ENCODE data around the gene ZC3H18. TPM values are rescaled to one million over a fixed set of nuclear protein-coding genes. Genes with fewer than 3 reads are reported as not detected.

ZC3H18 gene
- total RNA-seq, 1 donor from 2014 or later = 44.5 TPM

DNA sequence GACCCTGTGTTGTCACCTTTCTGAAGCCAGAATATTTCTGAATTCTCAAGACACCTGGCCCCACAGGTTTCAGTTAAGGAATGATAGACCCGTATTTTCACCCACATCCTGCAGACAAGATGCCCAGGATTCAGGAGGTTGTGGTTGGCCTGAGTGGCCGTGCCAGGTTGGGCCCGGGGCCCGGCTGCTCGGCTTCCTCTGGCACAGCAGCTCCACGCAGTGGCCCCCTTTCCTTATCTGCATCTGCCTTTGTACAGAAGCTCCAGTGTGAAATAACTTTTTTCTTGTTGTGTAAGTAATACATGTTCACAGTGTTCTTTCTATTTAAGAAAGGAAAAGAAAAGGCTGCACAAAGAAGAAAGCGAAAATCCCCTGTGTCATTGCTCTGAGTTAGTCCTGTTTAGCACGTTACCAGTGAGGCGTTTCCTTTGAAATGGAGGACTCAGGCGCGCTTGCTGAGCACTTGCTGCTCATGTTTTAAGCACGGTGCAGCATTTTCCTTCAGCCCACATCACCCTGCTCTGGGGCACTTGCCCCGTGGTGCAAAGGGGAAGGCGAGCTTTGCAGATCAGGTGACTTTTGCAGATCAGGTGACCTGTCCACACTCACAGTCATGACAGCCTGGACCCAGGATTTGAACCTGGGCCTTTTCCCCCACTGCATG is 12.8 kb downstream of the ZC3H18 start:
- TF ChIP-seq, protein P1, sequence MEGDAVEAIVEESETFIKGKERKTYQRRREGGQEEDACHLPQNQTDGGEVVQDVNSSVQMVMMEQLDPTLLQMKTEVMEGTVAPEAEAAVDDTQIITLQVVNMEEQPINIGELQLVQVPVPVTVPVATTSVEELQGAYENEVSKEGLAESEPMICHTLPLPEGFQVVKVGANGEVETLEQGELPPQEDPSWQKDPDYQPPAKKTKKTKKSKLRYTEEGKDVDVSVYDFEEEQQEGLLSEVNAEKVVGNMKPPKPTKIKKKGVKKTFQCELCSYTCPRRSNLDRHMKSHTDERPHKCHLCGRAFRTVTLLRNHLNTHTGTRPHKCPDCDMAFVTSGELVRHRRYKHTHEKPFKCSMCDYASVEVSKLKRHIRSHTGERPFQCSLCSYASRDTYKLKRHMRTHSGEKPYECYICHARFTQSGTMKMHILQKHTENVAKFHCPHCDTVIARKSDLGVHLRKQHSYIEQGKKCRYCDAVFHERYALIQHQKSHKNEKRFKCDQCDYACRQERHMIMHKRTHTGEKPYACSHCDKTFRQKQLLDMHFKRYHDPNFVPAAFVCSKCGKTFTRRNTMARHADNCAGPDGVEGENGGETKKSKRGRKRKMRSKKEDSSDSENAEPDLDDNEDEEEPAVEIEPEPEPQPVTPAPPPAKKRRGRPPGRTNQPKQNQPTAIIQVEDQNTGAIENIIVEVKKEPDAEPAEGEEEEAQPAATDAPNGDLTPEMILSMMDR (IDR thresholded peaks at IDR 0.05) = no peak
- no peak for ATAC-seq
- Histone ChIP-seq H3K9me3 (no peaks in the 10 kb centered on the region), H3K4me3 (no peak overlapping the region), H3K27me3 (no peaks in the 10 kb centered on the region), H3K27ac (no peak overlapping the region), H3K36me3 (peaks cover 44% of the 10 kb centered on the region), H3K4me1 (peaks cover 1% of the 10 kb centered on the region)
- intact Hi-C loops (cut with DNase I) = no loop called here
- DNase-seq = no peak

DNA sequence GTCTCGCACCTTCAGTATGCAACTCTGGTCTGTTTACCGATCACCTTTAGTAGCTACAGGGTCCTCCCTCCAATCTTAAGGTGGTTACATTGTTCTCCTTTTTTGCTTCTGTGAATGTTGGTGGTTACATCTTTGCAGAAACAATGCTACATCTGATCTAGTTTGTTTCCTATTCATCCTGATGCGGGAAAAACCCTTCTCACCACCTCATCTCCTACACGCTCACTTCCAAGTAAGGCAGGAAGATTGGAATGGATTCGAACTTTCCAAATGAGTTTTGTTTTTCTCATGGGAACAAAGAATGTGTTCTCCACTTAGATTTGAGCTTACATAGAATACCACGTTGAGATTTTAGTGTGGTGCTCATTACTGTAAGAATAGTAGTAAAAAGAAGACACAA is 14.5 kb downstream of the ZC3H18 start:
- Histone ChIP-seq H3K36me3 (peaks cover 51% of the 10 kb centered on the region), H3K27ac (no peak overlapping the region), H3K27me3 (no peaks in the 10 kb centered on the region), H3K4me1 (no peaks in the 10 kb centered on the region), H3K4me3 (no peak overlapping the region), H3K9me3 (no peaks in the 10 kb centered on the region)
- ATAC-seq = no peak
- TF ChIP-seq, protein P1 (IDR thresholded peaks at IDR 0.05) = no peak
- DNase-seq = no peak
- intact Hi-C loops (cut with DNase I) = no loop called here

DNA sequence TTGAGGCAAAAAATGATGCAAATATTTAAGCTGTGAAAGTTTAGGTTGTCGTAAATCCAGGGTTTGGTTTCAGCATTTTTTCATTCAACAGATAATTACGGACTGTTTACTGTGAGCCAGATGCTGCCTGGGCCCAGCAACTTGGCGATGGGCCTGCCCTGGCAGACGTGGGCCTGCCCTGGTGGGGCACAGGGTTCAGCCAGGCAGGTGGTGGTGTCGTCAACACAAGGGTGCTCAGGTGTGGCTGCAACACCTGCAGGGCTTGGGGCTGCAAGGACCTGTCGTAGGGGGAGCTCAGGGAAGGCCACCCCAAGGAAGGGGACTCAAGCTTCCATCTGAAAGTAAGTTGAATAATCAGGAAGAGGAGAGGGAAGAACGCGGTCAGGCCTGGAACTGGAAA is 15.1 kb downstream of the ZC3H18 start:
- ATAC-seq (no peak), DNase-seq (no peak)
- intact Hi-C loops (cut with DNase I) = no loop called here
- H3K9me3 ChIP-seq = no peaks in the 10 kb centered on the region
- no peak overlapping the region for H3K27ac ChIP-seq
- H3K36me3 ChIP-seq = peaks cover 56% of the 10 kb centered on the region
- TF ChIP-seq, protein P1 (IDR thresholded peaks at IDR 0.05) = no peak
- H3K27me3 ChIP-seq = no peaks in the 10 kb centered on the region
- H3K4me3 ChIP-seq = no peak overlapping the region
- H3K4me1 ChIP-seq = no peaks in the 10 kb centered on the region

DNA sequence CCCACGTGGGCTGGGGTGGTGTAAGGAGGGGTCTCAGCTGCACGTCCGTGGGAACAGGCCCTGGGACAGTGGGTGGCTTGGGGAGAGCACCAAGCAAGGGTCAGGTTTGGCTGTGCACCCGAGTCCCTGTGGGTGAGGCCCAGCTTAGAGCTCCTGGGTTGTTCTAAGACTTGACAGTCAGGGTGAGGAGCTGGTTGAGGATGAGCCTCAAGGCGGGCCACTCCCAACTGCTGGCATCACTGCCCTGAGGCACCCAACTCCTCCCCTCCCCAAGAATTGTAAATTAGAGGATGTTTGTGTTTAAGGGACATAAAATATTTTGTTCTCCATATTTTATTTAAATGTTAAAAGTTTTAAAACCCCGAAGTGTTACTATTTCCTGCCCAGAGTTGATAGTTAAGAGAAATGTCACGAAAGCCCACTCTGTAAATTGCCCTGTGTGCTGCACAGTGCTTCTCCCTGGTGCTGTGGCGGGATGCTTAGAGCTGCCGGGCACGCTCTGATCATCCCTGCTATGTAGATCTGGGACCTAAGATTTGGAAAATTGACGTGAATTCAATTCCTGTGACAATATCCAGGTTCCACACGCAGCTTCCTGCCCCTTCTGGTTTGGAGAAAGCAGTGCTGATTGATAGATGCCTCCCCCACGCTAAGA is 15.9 kb downstream of the ZC3H18 start:
- H3K27ac ChIP-seq = no peak overlapping the region
- H3K9me3 ChIP-seq = no peaks in the 10 kb centered on the region
- intact Hi-C loops (cut with DNase I) = no loop called here
- no peaks in the 10 kb centered on the region for H3K27me3 ChIP-seq
- TF ChIP-seq, protein P1 (IDR thresholded peaks at IDR 0.05) = no peak
- DNase-seq (no peak), ATAC-seq (no peak)
- H3K4me3 ChIP-seq = no peak overlapping the region
- H3K36me3 ChIP-seq = peaks cover 52% of the 10 kb centered on the region
- H3K4me1 ChIP-seq = no peaks in the 10 kb centered on the region

DNA sequence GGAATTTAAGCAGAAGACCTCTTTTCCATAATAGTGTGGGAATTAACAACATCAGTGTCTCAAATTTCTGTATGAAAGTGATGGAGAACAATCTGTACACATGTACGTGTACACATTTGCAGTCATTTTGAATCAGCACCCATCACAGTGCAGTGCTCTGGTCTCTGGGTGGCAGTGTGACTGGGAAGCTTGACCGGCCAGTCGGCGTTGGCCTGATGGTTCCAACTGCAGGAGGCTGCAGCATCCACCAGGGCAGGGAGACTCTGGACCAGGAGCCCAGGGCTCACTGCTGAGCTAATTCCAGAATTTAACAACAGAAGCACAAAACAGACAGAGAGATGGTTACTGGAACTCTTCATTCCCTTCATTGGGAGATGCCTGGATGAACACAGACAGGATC is 17.9 kb downstream of the ZC3H18 start:
- ATAC-seq (no peak), DNase-seq (no peak)
- H3K4me1 ChIP-seq = no peaks in the 10 kb centered on the region
- no peaks in the 10 kb centered on the region for H3K27me3 ChIP-seq
- intact Hi-C loops (cut with DNase I) = no loop called here
- H3K36me3 ChIP-seq = peaks cover 43% of the 10 kb centered on the region
- TF ChIP-seq, protein P1 (IDR thresholded peaks at IDR 0.05) = no peak
- no peak overlapping the region for H3K27ac ChIP-seq
- H3K4me3 ChIP-seq = no peak overlapping the region
- H3K9me3 ChIP-seq = no peaks in the 10 kb centered on the region

Measured in upper lobe of right lung (tissue), 1 donor.